SK-N-SH (cell line): ENCODE data around the gene DDX28.

Experiments
- CTCF ChIP-seq: fragments of 200-600 bp; sonication (generic); IDR thresholded peaks from 2 replicates; pipeline ENCODE4 v1.6.1; 2017; ENCODE audit warnings: antibody characterized with exemption, mild to moderate bottlenecking, moderate library complexity
- EP300 ChIP-seq, 2 experiments: IDR thresholded peaks; 2 replicates each; pipeline versions ENCODE4 v1.4.0 to v1.6.1; 2012; ENCODE audit warnings: borderline replicate concordance in 1 of 2, low read depth in 1 of 2, low read length in 1 of 2
- EZH2phosphoT487 ChIP-seq: fragments of 200-600 bp; sonication (generic); IDR thresholded peaks from 2 replicates; pipeline ENCODE4 v1.6.1; 2017; ENCODE audit warnings: low read depth, mixed run types, mild to moderate bottlenecking, antibody characterized with exemption, moderate library complexity, borderline replicate concordance
- POLR2AphosphoS5 ChIP-seq: IDR thresholded peaks from 2 replicates; pipeline ENCODE4 v1.6.1; 2012; ENCODE audit warnings: low read depth, low read length
- TCF12 ChIP-seq: IDR thresholded peaks from 2 replicates; pipeline ENCODE4 v1.4.0; 2012
- TF ChIP-seq, protein P1 (sequence below): fragments of 150-350 bp; IDR thresholded peaks from 2 replicates; pipeline ENCODE4 v1.6.1; 2017; ENCODE audit warnings: antibody characterized with exemption, low read length, low read depth, borderline replicate concordance

DNA sequence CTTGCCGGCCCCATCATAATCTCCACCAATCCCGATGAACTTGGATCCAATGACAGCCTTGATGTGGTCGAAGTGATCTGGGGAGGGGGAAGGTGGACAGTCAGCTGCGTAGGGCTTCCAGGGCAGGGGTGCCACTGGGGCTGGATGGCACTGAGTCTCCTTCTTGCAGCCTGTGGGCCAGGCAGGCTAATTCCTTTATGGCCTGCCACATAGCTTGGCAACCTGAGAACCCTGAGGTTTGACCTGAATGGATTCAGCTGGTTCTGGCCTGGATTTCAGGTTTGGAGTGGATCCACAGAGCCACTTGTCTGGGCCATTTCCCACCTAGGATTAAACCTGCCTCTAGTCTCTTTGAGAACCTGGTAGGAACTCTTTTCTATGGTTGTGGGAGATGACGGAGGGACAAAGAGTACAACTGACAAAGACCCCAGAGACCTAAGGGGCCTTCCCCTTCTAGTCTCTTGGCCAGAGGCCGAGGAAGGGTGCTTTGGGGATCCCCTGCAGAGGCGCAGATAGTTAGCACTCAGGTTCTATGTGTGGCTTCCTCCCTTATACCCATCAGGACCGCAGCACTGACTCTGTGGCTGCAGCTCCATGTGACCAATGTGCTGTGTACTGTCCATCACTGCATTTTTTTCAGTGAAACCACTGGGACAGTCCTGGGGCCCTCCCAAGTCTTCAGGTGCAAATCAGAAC lies 33.6 kb downstream of the DDX28 start:
- TF ChIP-seq CTCF, result no peak
- TF ChIP-seq POLR2AphosphoS5, result no peak
- TF ChIP-seq, protein P1, sequence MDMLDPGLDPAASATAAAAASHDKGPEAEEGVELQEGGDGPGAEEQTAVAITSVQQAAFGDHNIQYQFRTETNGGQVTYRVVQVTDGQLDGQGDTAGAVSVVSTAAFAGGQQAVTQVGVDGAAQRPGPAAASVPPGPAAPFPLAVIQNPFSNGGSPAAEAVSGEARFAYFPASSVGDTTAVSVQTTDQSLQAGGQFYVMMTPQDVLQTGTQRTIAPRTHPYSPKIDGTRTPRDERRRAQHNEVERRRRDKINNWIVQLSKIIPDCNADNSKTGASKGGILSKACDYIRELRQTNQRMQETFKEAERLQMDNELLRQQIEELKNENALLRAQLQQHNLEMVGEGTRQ, result no peak
- no peak for TF ChIP-seq EZH2phosphoT487
- no peak for TF ChIP-seq TCF12
- TF ChIP-seq EP300 (IDR thresholded peaks at IDR 0.05; ENCODE audit: borderline replicate concordance in 1 of 2, low read depth in 1 of 2, low read length in 1 of 2), result no peak
